GM18505 (cell line): Measurements from ENCODE around the gene TLCD4.
"Not testable (repeated sequence)": the region's sequence is repeated elsewhere in the genome, so short reads cannot be mapped to it uniquely, and the experiment has no call there.

Experiments
- ATAC-seq: cut with Tn5 transposase; IDR thresholded peaks from one replicate; pipeline ENCODE4 v1.9.1; 2021; ENCODE audit not compliant: unreplicated experiment
- POLR2A ChIP-seq: IDR thresholded peaks from 4 replicates; pipeline ENCODE4 v1.6.1; 2011; ENCODE audit warnings: borderline replicate concordance; ENCODE audit not compliant: insufficient read depth, insufficient read length; ENCODE audit errors: extremely low read depth

The TLCD4 gene

DNA sequence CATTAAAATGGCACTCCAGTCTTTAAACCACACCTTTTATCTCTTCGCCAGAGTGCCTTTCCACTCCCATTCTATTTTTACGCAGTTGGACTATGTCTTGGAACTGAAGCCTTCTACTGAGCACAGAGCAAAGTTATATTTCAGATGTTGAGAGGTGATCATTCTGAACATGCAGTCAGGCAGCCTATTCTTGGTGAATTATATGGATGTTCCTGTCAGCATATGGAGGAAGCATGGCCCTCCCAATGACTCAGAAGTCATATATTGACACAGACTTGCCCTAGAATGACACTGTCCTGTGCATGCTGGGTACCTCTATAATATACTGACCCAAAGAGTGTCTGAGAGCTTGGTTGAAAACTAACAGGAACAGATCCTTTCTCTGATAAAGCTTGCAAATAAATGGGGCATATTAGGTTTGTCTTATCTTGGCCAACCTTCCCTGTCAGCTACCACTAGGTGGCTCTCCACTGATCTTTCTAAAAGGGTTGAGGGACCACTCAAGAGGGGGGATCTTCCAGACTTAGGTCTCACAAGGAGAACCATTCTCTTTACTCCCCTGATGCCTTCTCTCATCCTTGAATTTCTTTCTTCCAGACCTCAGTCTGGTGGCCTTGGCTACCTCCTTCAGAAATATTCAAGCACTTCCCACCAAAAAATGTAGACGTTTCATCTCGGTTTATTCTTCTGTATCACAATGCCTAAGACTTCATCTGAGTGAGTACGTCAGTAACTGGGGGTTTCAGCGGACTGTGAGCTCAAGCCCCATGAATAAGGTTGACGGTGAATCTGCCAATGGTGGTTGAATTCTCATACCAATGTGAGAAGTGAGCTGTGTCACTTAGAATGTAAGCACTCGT lies 32.6 kb upstream of the TLCD4 start:
- ATAC-seq: no peak
- no peak for TF ChIP-seq POLR2A

- no peak for ATAC-seq
- no peak for TF ChIP-seq POLR2A
Observed at GRCh38 chr1:95085376-95085775, 31.8 kb upstream of the TLCD4 start.

DNA sequence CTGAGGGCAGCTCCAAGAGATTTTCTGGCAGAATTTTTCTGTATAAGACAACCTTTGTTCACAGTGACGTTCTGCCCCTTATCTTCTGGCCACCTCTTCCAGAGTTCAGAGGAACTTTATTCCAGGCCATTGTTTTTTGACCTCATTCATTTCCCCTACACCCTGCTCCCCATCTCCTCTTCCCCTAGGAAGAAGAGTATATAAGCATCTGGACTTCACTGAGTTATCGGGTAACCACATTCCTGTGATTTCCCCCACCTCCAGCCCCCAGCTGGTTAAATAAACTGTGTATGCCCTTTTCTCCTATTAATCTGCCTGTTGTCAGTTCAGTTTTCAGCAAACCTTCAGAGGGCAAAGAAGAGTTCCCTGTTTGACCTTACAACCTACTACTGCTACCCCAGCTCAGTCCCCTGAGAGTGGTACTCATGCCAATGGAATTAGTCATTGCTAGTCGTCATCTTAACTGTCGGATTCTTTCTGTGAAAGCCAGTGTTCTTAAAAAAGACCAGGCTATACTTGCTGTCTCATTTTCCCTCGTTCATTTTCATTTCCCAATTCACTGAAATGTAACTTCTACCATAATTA lies 30.1 kb upstream of the TLCD4 start:
- no peak for ATAC-seq

DNA sequence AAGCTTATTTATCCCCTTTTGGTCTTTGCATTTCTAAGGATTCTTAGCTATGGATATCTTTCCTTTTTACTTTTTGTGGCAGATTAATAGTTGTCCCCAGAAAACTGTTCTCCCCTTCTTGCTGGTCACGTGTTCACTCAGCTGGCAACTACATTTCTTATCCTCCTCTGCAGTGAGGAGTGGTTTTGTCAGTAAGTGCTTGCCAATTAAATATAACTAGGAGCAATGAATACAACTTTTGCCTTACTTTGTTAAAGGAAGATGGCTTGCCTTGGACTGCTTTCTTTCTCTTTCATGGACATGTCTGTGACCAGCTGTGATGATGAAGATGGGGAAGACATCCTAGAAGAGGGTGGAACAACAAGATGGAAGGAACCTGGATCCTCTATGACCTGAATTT lies 28.9 kb upstream of the TLCD4 start:
- TF ChIP-seq POLR2A: no peak
- no peak for ATAC-seq

More for the DNA sequence above, 30.1 kb upstream of the TLCD4 start:
- TF ChIP-seq POLR2A: no peak

DNA sequence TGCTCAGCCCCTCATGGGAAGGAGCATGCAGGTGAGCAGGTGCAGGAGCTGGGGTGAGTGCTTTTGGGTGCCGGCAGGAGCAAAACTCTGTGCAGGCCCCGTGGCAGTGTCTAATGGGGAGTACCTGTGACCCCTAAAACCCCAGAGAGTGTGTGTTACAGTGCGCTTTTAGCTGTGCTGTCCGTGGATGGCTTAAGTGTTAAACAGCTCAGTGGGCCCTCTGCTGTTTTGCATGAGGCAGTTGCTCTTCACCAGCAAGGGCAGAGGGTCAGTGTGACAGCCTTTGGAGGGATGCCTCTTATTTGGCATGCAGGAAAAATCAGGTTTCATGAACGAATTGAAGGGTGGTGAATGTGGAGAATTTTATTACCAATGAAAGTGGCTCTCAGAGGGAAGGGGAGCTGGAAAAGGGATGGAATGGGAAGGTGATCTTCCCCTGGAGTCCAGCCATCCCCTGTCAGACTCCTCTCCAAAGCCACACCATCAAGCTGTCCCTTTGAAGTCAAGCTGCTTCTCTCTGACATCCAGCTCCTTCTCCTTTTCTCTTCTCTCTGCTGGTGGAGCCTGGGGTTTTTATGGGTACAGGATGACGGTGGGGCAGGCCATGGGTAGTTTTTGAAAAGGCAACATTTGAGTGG lies 27.4 kb upstream of the TLCD4 start:
- no peak for ATAC-seq
- TF ChIP-seq POLR2A: no peak

DNA sequence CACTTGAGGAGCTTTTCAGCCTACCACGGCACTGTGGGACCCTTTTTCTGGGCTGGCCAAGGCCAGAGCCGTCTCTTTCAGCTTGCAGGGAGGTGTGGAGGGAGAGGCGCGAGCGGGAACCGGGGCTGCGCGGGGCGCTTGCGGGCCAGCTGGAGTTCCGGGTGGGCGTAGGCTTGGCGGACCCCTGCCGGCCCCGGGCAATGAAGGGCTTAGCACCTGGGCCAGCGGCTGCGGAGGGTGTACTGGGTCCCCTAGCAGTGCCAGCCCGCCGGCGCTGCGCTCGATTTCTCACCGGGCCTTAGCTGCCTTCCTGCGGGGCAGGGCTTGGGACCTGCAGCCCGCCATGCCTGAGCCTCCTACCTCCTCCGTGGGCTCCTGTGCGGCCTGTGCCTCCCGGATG lies 25.9 kb upstream of the TLCD4 start:
- ATAC-seq: not testable (repeated sequence)

- not testable (repeated sequence) for ATAC-seq
Observed at GRCh38 chr1:95092891-95093290, 24.3 kb upstream of the TLCD4 start.

DNA sequence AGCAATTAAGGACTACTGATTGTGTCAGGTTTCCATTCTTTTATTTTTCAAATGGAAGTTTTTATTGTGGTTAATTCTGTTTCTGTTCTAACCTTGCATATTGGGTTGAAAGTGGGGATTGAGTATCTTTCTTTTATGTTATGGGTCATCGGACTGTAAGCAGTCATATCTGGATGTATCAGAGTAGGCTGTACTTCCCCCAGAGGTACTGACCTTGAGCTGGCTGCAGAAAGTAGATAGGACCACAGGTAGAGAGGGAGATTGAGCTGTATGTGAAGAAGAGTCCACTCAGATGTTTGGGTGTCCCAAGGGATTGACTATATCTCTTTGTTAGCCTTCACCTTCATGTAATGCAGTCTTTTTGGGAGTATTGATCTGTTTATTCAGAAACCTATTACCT lies 23.9 kb upstream of the TLCD4 start:
- ATAC-seq: no peak
- no peak for TF ChIP-seq POLR2A

DNA sequence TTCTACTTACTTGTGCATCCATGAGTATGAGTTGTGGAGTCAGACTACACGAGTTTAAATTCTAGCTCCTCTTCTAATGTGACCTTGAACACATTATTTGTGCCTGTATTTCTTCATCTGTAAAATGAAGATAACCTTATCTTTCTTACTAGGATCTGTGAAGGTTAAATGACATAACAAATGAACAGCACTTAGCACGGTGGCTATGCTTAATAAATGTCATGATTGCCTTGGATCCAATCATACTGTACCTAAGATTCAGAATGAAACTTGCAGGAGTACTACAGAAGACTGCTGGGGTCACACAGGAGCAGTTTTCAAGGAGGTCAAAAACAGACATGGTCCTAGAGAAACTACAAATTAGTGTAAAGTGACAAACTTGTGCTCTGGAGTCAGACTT lies 22.2 kb upstream of the TLCD4 start:
- ATAC-seq: no peak
- no peak for TF ChIP-seq POLR2A

DNA sequence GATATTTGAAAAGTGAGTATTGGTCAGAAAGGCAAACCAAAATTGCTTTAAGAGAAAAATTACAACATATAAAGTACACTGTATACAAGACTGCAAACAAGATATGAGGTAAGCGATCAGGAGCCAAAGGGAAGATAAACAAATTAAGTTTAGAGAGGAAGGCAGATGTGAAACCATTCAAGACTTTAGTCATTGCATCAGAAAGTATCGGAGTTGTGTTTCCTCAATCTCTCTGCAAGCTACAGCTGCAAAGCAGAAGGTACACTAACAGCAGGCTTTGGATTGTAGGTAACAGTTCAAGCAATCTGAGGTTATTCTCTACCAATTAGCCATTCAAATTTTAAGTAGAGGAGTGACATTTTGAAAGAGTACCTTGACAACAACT lies 21.3 kb upstream of the TLCD4 start:
- no peak for TF ChIP-seq POLR2A
- ATAC-seq: peak; percentile 92

DNA sequence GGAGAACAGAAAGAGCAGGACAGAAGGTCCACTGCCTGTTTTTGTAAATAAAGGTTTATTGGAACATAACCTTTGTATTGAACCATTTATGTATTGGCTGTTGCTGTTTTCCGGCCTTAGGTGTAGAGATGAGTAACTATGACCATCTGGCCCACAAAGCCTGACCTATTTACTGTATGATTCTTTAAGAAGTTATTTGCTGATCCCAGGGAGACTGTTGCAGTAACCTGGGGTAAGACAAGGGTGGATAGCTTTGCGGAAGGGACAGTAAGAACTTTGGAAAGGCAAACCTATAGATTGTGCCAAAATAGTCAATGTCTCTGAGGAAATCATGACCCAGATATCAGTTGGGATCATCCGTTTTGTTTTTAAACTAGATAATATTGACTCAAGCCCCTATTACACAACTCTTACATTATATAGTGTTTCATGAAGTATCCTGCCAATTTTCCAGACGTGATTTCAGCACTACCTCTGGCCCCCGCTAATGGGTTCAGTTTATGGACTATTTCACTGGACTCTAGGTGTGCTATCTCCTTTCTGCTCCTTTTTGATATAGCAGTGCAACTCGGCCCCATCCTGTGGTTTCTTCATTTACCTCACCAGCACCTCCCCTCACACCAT lies 20.8 kb upstream of the TLCD4 start:
- TF ChIP-seq POLR2A: no peak
- ATAC-seq: peak; percentile 5

GRCh38 chr1:95097426-95097825 lies 19.7 kb upstream of the TLCD4 start:
- TF ChIP-seq POLR2A: no peak
- no peak for ATAC-seq

DNA sequence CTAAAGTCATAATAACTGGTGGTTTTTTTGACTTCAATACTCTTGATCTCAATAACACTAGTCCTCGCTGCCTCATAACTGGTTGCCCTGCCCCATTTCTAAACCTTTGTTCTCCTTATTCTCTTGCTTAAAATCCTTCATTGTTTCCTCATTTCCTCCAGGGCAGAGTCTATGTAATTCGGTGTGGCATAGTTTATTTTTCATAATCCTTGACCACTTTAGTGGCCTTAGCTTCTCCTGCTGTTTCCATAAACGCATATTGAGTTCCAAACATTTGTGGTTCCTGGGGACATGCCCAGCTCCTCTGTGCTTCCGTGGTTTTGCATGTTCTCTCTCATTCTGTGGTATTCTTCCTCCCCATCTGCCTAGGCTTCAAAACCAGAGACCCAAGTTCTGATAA lies 19.0 kb upstream of the TLCD4 start:
- no peak for ATAC-seq
- no peak for TF ChIP-seq POLR2A

- TF ChIP-seq POLR2A: no peak
Observed at GRCh38 chr1:95108792-95109191, 8.4 kb upstream of the TLCD4 start.

More at GRCh38 chr1:95108792-95109191, 8.4 kb upstream of the TLCD4 start:
- no peak for ATAC-seq
